Spleen (tissue), 11 donors: Measurements from ENCODE around the gene STARD9. TPM values are rescaled to one million over a fixed set of nuclear protein-coding genes. Genes with fewer than 3 reads are reported as not detected.
A peak's percentile ranks its signal among the peaks of the same experiment; 100 is the strongest.

Experiments used
- DNase-seq: peaks from one replicate; pipeline ENCODE4 v3.0.0-alpha.2; 2020
- H3K27ac ChIP-seq, 8 donors: fragments of 200-600 bp; sonication (generic) in 7 of 8; 1 replicate in 4 of 8; 2 replicates in 4 of 8; pipeline versions ENCODE4 v1.5.0 to v1.8.0; 2016 to 2021; ENCODE audit warnings: inconsistent platforms in 4 of 8, mild to moderate bottlenecking in 4 of 8, moderate library complexity in 1 of 8
- H3K27me3 ChIP-seq, 7 donors: fragments of 200-600 bp; sonication (generic) in 6 of 7; replicated peaks in 1 of 7; 1 replicate in 4 of 7; 2 replicates in 3 of 7; pipeline versions ENCODE4 v1.5.0 to v1.8.0; 2016 to 2021; ENCODE audit warnings: inconsistent platforms in 3 of 7, mild to moderate bottlenecking in 1 of 7
- H3K36me3 ChIP-seq, 6 donors: fragments of 200-600 bp; sonication (generic) in 5 of 6; 1 replicate in 4 of 6; 2 replicates in 2 of 6; pipeline versions ENCODE4 v1.5.0 to v1.8.0; 2016 to 2021; ENCODE audit warnings: inconsistent platforms in 2 of 6
- H3K4me1 ChIP-seq, 6 donors: fragments of 200-600 bp; sonication (generic) in 5 of 6; 1 replicate in 3 of 6; 2 replicates in 3 of 6; pipeline versions ENCODE4 v1.5.0 to v1.8.0; 2016 to 2021; ENCODE audit warnings: inconsistent platforms in 3 of 6
- H3K4me3 ChIP-seq, 8 donors: fragments of 200-600 bp; sonication (generic) in 7 of 8; 1 replicate in 4 of 8; 2 replicates in 4 of 8; pipeline versions ENCODE4 v1.5.0 to v1.8.0; 2016 to 2021; ENCODE audit warnings: inconsistent platforms in 4 of 8, mild to moderate bottlenecking in 4 of 8, moderate library complexity in 2 of 8
- H3K9me3 ChIP-seq, 8 donors: fragments of 200-600 bp; sonication (generic) in 7 of 8; 1 replicate in 4 of 8; 2 replicates in 4 of 8; pipeline versions ENCODE4 v1.5.0 to v1.8.0; 2016 to 2021; ENCODE audit warnings: inconsistent platforms in 4 of 8
- CTCF ChIP-seq, 11 experiments: fragments of 200-600 bp in 7 of 11; fragments of 450-650 bp in 4 of 11; sonication (generic) in 4 of 11; IDR thresholded peaks in 8 of 11; conservative IDR thresholded peaks in 3 of 11; 1 replicate in 7 of 11; 2 replicates in 4 of 11; pipeline versions ENCODE4 v1.4.0 to v1.8.0; 2016 to 2021; ENCODE audit warnings: antibody characterized with exemption in 11 of 11, inconsistent platforms in 4 of 11, mild to moderate bottlenecking in 1 of 11
- POLR2A ChIP-seq, 3 donors: fragments of 450-650 bp; IDR thresholded peaks; one replicate each; pipeline ENCODE4 v1.5.1; 2017; ENCODE audit warnings: antibody characterized with exemption in 3 of 3, mild to moderate bottlenecking in 1 of 3
- POLR2AphosphoS5 ChIP-seq, 3 donors: sonication (generic); formaldehyde crosslinking; IDR thresholded peaks; one replicate each; pipeline ENCODE4 v1.5.1; 2017; ENCODE audit warnings: antibody characterized with exemption in 3 of 3
- WGBS, 5 donors: extraction: QIAGEN DNeasy Blood & Tissue Kit in 3 of 5; methylation state at CpG; one replicate each; pipeline versions ENCODE4 v1.1.5 to v1.1.7; 2013 to 2018; 5-methylcytosine and 5-hydroxymethylcytosine counted together
- intact Hi-C: fragments of 100-400 bp; cut with DNase I; formaldehyde crosslinking; loops from one replicate; pipeline ENCODE4 v1.15.0; 2023; ENCODE audit warnings: low total_unique reads
- polyA plus RNA-seq, 3 donors: library from polyadenylated mRNA; stranded (reverse); fragments of 200-250 nt; gene quantifications; one replicate each; pipeline ENCODE4 v1.2.1, GENCODE V29; 2013
- total RNA-seq, 7 donors: library from RNA; depleted of rRNA in 3 of 7; stranded (reverse); fragments of >200 nt in 3 of 7; fragmentation: NEBNext Ultra II Directional in 4 of 7; extraction: Animal tissue kit (Norgen Biotek cat#: 25700) in 4 of 7; gene quantifications; one replicate each; pipeline versions ENCODE4 v1.1.0 to v1.2.1, GENCODE V29; 2016 to 2021
- donor health status: healthy with polysubstance abuse.
- donor health status: DM: no; HTN: no; CAD: no; lungs with moderate emphysema.
- donor health status: DM: no; HTN: no; CAD: no.
- donor health status: Bipolar disorder and iron deficiency.
- donor health status: healthy.
- donor health status: DM: no; HTN: no; CAD: no.
- donor health status: DM: yes; HTN: yes; CAD: no.

STARD9 gene
- total and polyA plus RNA-seq, 10 donors = 0.97 to 30.8 (median 21.6) TPM

DNA sequence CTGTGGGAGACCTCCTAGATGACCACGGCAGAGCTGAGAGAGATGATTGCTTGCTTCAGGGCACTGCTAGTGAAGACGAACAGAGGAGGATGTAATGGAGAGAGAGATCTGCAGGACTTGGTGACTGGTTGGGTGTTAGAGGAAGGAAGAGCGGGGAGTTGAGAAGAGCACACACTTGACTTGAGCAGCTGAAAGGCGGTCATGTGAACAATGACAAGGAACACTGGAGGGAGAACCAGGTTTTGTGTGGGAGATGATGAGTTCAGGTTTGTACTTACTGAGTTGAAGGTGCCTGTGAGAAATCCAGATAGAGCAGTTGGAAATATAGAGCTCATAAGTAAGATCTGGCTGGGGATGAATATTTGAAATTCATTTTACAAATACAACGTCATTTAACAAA lies 121.2 kb downstream of the STARD9 start:
- H3K4me1 ChIP-seq = no peaks in the 10 kb centered on the region
- H3K27ac ChIP-seq = peak overlapping the region in 1 of 8 donors; percentile 7
- no peaks in the 10 kb centered on the region for H3K9me3 ChIP-seq
- H3K4me3 ChIP-seq = no peak overlapping the region
- 82 to 93% (median 84%) methylated on average over 5 of the region's 5 CpGs for WGBS, 5 donors
- intact Hi-C loops = no loop called here
- H3K36me3 ChIP-seq = peaks cover 0 to 71% (median 10%) of the 10 kb centered on the region in 6 donors
- no peaks in the 10 kb centered on the region for H3K27me3 ChIP-seq
- no peak for DNase-seq
- TF ChIP-seq POLR2A (IDR thresholded peaks at IDR 0.05) (no peak), POLR2AphosphoS5 (IDR thresholded peaks at IDR 0.05) (no peak), CTCF (IDR thresholded peaks at IDR 0.05 in 8 of 11, conservative IDR thresholded peaks at IDR 0.05 in 3 of 11) (no peak)

DNA sequence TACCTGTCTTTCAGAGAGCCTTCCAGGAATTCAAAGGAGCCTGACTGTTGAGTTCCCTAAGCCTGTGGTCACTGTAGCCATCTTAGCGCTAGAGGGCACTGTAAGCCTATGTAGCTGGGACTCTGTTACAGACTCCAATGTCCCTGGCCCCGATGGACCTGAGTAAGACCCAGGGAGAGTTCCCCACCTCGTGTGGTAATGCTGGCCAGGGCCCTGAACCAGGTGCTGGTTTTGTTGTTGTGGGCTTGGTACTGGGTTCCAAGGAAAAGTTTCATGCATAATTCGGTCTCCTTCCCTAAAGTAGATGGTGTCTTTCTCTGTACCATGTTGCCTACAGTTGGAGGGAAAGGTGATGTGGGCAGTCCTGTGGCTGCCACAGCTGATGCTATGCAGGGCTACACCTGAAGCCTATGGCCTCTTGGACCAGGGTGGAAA lies 129.1 kb downstream of the STARD9 start:
- Histone ChIP-seq H3K4me3 (no peak overlapping the region), H3K36me3 (peaks cover 0 to 12% (median 0%) of the 10 kb centered on the region in 6 donors), H3K9me3 (no peaks in the 10 kb centered on the region), H3K4me1 (peaks cover 0 to 4% (median 0%) of the 10 kb centered on the region in 6 donors), H3K27ac (no peak overlapping the region), H3K27me3 (no peaks in the 10 kb centered on the region)
- intact Hi-C loops = loop anchor here (2.0 kb wide), 1 partner anchor 222 kb away; no protein-coding TSS in a partner anchor
- 30 to 36% (median 32%) methylated on average over 4 of the region's 4 CpGs for WGBS, 5 donors
- no peak for DNase-seq
- TF ChIP-seq POLR2AphosphoS5 (IDR thresholded peaks at IDR 0.05) (no peak), CTCF (IDR thresholded peaks at IDR 0.05 in 8 of 11, conservative IDR thresholded peaks at IDR 0.05 in 3 of 11) (peak; percentile 35 to 85 (median 71)), POLR2A (IDR thresholded peaks at IDR 0.05) (no peak)

DNA sequence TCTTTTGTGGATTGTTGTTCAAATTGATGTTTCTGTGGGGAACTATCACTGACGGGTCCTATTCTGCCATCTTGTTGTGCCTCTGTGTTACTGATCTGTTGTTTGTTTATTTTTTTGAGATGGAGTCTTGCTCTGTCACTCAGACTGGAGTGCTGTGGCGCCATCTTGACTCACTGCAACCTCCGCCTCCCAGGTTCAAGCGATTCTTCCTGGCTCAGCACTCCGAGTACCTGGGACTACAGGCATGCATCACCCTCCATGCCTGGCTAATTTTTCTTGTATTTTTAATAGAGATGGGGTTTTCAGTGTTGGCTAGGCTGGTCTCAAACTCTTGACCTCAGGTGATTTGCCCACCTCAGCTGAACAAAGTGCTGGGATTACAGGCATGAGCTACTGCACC lies 129.9 kb downstream of the STARD9 start:
- intact Hi-C loops = loop anchor here (2.0 kb wide), 1 partner anchor 221 kb away; no protein-coding TSS in a partner anchor
- DNase-seq = no peak
- TF ChIP-seq CTCF (IDR thresholded peaks at IDR 0.05 in 8 of 11, conservative IDR thresholded peaks at IDR 0.05 in 3 of 11) (no peak), POLR2AphosphoS5 (IDR thresholded peaks at IDR 0.05) (no peak), POLR2A (IDR thresholded peaks at IDR 0.05) (no peak)
- WGBS, 5 donors = 93 to 99% (median 96%) methylated on average over 5 of the region's 5 CpGs
- H3K36me3 ChIP-seq = peaks cover 0 to 12% (median 0%) of the 10 kb centered on the region in 6 donors
- H3K27me3 ChIP-seq = no peaks in the 10 kb centered on the region
- H3K4me1 ChIP-seq = peaks cover 0 to 4% (median 0%) of the 10 kb centered on the region in 6 donors
- H3K4me3 ChIP-seq = no peak overlapping the region
- H3K27ac ChIP-seq = no peak overlapping the region
- H3K9me3 ChIP-seq = no peaks in the 10 kb centered on the region

DNA sequence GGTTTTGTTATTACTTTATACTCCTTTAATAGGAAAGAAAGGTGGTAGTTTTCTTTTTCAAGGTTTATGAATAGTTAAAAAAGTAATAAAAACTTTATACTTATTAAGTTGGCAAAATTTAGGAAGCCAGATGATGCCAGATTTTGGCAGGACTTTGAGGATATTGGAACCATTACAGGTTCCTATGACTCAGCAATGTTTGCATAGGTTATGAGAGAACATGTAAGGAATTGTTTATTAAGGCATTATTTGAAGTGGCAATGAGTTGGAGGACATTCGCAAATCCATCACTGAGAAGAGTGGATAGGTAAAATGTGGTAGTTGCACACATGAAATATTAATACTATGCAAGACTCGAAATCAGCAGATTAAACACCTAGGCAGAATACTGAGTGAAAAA lies 131.7 kb downstream of the STARD9 start:
- H3K27ac ChIP-seq = no peak overlapping the region
- intact Hi-C loops = no loop called here
- H3K4me1 ChIP-seq = peaks cover 0 to 4% (median 0%) of the 10 kb centered on the region in 6 donors
- H3K27me3 ChIP-seq = no peaks in the 10 kb centered on the region
- 80 to 99% (median 92%) methylated on average over 2 of the region's 2 CpGs for WGBS, 5 donors
- DNase-seq = no peak
- no peaks in the 10 kb centered on the region for H3K9me3 ChIP-seq
- H3K4me3 ChIP-seq = no peak overlapping the region
- peaks cover 0 to 6% (median 0%) of the 10 kb centered on the region in 6 donors for H3K36me3 ChIP-seq
- TF ChIP-seq CTCF (IDR thresholded peaks at IDR 0.05 in 8 of 11, conservative IDR thresholded peaks at IDR 0.05 in 3 of 11) (no peak), POLR2A (IDR thresholded peaks at IDR 0.05) (no peak), POLR2AphosphoS5 (IDR thresholded peaks at IDR 0.05) (no peak)
